HEK293T (cell line): Measurements from ENCODE around the gene MICAL2.

Experiments
- CTCF ChIA-PET: fragments of 350-600 bp; formaldehyde crosslinking; extraction: SDS; loops from one replicate; lab custom pipeline; 2021; ENCODE audit warnings: antibody characterized with exemption, inconsistent platforms; lab: Yijun Ruan, JAX
- POLR2A ChIA-PET: fragments of 350-600 bp; formaldehyde crosslinking; extraction: SDS; loops from one replicate; lab custom pipeline; 2020; ENCODE audit warnings: antibody characterized with exemption, inconsistent platforms; lab: Yijun Ruan, JAX
- DNase-seq: peaks from one replicate; pipeline ENCODE4 v3.0.0; 2012; ENCODE audit warnings: mixed read lengths; ENCODE audit errors: extremely low spot score
- ARNT ChIP-seq: fragments of 450-650 bp; IDR thresholded peaks from 2 replicates; pipeline ENCODE4 v1.6.1; 2017; ENCODE audit warnings: mild to moderate bottlenecking
- BHLHE40 ChIP-seq: fragments of 450-650 bp; IDR thresholded peaks from 2 replicates; pipeline ENCODE4 v1.6.1; 2016; ENCODE audit warnings: mild to moderate bottlenecking, moderate library complexity, borderline replicate concordance
- CTBP1 ChIP-seq: fragments of 450-650 bp; IDR thresholded peaks from 2 replicates; pipeline ENCODE4 v1.6.1; 2016; ENCODE audit warnings: borderline replicate concordance
- ELF4 ChIP-seq: fragments of 450-650 bp; IDR thresholded peaks from 2 replicates; pipeline ENCODE4 v1.6.1; 2017; ENCODE audit warnings: antibody characterized with exemption
- FOXA1 ChIP-seq: fragments of 450-650 bp; IDR thresholded peaks from 2 replicates; pipeline ENCODE4 v1.6.1; 2016; ENCODE audit warnings: mild to moderate bottlenecking
- FOXK2 ChIP-seq: fragments of 450-650 bp; IDR thresholded peaks from 2 replicates; pipeline ENCODE4 v1.6.1; 2016; ENCODE audit warnings: mild to moderate bottlenecking
- FOXM1 ChIP-seq: fragments of 450-650 bp; IDR thresholded peaks from 2 replicates; pipeline ENCODE4 v1.6.1; 2017; ENCODE audit warnings: mild to moderate bottlenecking, borderline replicate concordance
- HDGF ChIP-seq: fragments of 450-650 bp; IDR thresholded peaks from 2 replicates; pipeline ENCODE4 v1.6.1; 2017; ENCODE audit warnings: antibody characterized with exemption, borderline replicate concordance
- L3MBTL2 ChIP-seq: fragments of 450-650 bp; conservative IDR thresholded peaks from 2 replicates; pipeline ENCODE4 v1.6.1; 2016; ENCODE audit warnings: mild to moderate bottlenecking
- LEF1 ChIP-seq: fragments of 450-650 bp; IDR thresholded peaks from 2 replicates; pipeline ENCODE4 v1.6.1; 2017; ENCODE audit warnings: mild to moderate bottlenecking, borderline replicate concordance
- NFRKB ChIP-seq: fragments of 450-650 bp; IDR thresholded peaks from 2 replicates; pipeline ENCODE4 v1.6.1; 2016; ENCODE audit warnings: mild to moderate bottlenecking, moderate library complexity
- SP1 ChIP-seq: fragments of 450-650 bp; IDR thresholded peaks from 2 replicates; pipeline ENCODE4 v1.6.1; 2017
- SUZ12 ChIP-seq: fragments of 450-650 bp; IDR thresholded peaks from 2 replicates; pipeline ENCODE4 v1.6.1; 2016; ENCODE audit warnings: mild to moderate bottlenecking
- TARDBP ChIP-seq: fragments of 450-650 bp; IDR thresholded peaks from 2 replicates; pipeline ENCODE4 v1.6.1; 2016
- ZNF384 ChIP-seq: fragments of 450-650 bp; IDR thresholded peaks from 2 replicates; pipeline ENCODE4 v1.6.1; 2016
- TF ChIP-seq, protein P1 (sequence below): fragments of 450-650 bp; IDR thresholded peaks from 2 replicates; pipeline ENCODE4 v1.6.1; 2016

Gene MICAL2

DNA sequence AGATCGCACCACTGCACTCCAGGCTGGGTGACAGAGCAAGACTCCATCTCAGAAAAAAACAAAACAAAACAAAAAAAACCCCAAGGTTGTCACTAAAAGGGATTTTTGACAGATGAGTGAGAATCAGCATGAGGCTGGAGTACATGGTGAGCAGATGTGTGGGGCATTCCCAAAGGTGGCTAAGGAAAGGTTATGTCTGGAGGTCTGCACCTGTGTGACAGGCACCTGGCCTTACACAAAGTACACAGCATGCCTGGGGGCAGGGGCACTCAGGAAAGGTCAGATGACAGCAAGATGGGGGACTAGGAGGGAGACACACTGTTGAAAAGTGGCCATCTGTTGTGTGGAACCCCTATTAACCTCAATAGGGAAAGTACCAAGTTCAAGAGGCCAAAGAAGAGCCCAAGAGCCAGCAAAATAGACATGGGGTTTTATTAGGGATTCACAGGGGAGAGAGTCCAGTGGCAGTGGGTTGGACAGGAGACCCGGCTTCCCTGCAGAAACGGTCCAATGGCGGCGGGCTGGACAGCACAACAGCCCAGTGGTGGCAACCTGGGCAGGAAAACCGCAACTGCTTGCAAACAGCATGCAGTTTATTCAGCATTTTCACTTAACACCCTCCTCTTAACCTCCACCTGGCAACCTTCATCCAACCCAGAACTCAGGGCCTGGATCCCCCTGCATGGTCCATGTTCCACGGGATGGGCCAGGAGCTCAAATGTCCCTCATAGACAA lies 101.1 kb downstream of the MICAL2 start:
- CTCF ChIA-PET: no interaction called here
- TF ChIP-seq FOXM1 (no peak), LEF1 (no peak), ARNT (no peak), BHLHE40 (no peak), TARDBP (no peak), NFRKB (no peak), CTBP1 (no peak), SP1 (no peak), L3MBTL2 (no peak), ZNF384 (no peak), FOXK2 (no peak), SUZ12 (no peak), HDGF (no peak), FOXA1 (no peak)
- TF ChIP-seq, protein P1, sequence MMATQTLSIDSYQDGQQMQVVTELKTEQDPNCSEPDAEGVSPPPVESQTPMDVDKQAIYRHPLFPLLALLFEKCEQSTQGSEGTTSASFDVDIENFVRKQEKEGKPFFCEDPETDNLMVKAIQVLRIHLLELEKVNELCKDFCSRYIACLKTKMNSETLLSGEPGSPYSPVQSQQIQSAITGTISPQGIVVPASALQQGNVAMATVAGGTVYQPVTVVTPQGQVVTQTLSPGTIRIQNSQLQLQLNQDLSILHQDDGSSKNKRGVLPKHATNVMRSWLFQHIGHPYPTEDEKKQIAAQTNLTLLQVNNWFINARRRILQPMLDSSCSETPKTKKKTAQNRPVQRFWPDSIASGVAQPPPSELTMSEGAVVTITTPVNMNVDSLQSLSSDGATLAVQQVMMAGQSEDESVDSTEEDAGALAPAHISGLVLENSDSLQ: no peak
- DNase-seq: no peak
- POLR2A ChIA-PET: no interaction called here

DNA sequence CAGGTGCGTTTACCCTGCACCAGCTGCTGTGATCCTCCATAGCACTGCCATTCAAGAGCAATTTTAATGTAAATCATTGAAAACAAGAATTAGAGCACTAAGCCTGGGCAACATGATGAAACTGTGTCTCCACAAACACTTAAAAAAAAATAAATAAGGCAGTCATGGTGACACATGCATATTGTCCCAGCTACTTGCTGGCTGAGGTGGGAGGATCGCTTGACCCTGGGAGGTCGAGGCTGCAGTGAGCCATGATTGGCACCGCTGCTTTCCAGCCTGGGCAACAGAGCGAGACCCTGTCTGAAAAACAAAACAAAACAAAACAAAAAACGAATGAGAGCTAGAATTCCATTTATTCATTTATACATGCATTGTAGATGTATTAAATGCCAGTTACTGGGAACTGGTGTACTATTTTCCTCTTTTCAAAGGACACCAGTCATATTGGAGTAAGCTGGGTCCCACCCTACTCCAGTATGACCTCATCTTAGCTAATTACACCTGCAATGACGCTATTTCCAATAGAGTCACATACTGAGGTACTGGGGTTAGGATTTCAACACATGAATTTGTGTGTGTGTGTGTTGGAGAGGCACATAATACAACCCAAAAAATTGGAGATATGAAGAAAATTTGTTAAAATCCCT lies 101.9 kb downstream of the MICAL2 start:
- CTCF ChIA-PET: interaction anchor here (0.6 kb wide), 1 partner anchor 43 kb away, joined by 3 read pairs; no protein-coding TSS in a partner anchor
- POLR2A ChIA-PET: no interaction called here
- TF ChIP-seq HDGF (no peak), ELF4 (no peak), FOXA1 (no peak)
- TF ChIP-seq, protein P1: no peak
- no peak for DNase-seq

DNA sequence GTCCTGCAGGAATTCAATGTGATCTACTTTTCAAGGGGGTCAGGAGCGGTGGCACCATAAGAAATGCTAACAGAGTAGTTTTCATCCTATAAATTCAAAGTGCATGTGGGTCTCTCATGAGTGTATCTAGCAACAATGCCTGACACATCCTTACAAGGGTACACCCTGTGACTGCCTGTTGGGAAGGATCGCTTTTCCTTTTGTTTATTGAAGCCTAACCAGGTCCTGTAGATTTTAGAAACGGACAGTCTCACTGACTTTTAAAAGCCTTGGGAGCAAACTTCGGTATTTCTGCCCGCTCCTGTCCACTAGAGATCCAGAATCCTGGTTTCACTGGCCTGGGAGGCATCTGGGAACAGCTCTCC lies 102.4 kb downstream of the MICAL2 start:
- no peak for DNase-seq
- ChIA-PET CTCF (no interaction called here), POLR2A (no interaction called here)
- TF ChIP-seq L3MBTL2 (no peak), NFRKB (no peak), FOXM1 (no peak), ARNT (no peak), ELF4 (no peak), BHLHE40 (no peak), ZNF384 (no peak), SUZ12 (no peak), FOXA1 (no peak), CTBP1 (no peak), HDGF (no peak), TARDBP (no peak)

DNA sequence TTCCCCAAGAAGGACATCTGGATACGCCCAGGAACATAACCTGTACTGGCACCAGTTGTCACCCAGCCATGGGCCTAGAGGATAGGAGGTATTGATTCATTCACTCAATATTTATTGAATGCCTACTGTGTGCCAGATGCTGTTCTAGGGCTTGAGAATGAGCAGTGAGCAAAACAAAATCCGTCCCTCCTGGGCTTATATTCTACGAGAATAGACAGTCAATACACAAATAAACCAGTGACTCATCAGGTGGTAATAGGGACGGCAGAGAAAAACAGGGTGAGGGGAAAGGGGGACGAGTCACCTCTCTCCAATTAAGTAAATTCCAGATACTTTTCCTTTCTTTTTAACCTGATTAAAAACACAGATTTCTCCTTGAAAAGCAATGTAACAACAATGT lies 103.5 kb downstream of the MICAL2 start:
- CTCF ChIA-PET: no interaction called here
- POLR2A ChIA-PET: no interaction called here
- TF ChIP-seq ARNT (no peak), HDGF (no peak), SP1 (no peak), ELF4 (no peak), ZNF384 (no peak), FOXM1 (no peak), LEF1 (no peak), FOXK2 (no peak), TARDBP (no peak), SUZ12 (no peak), L3MBTL2 (no peak), CTBP1 (no peak), FOXA1 (no peak), NFRKB (no peak), BHLHE40 (no peak)
- TF ChIP-seq, protein P1: no peak
- DNase-seq: no peak

DNA sequence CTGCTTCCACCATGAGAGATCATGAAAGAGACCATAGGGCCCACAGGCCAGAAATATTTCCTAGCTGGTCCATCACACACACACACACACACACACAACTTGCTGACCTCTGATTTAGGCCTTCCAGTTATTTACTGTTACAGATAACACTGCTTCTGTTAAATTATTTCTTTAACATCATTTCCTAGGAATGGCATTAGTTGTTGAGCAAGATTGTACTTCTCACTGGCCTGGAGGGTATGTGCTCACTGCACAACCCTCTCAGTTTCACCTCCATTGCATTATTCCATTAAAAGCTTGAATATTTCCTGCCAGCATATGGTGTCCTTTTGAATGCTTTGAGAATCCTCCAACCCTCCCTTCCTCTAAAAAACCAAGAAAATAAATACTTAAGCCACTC lies 104.4 kb downstream of the MICAL2 start:
- DNase-seq: no peak
- CTCF ChIA-PET: interaction anchor here (1.0 kb wide), 1 partner anchor 22 kb away, joined by 3 read pairs; no protein-coding TSS in a partner anchor

More for the DNA sequence above, 104.4 kb downstream of the MICAL2 start:
- no peak for TF ChIP-seq CTBP1
- TF ChIP-seq, protein P1: no peak
- no peak for TF ChIP-seq SP1
- no peak for TF ChIP-seq FOXK2
- TF ChIP-seq FOXM1: no peak
- POLR2A ChIA-PET: no interaction called here
